GM21390 (cell line): ENCODE data around the gene LRRC23.

ENCODE experiments used
- ATAC-seq: cut with Tn5 transposase; IDR thresholded peaks from one replicate; pipeline ENCODE4 v1.9.1; 2021; ENCODE audit not compliant: unreplicated experiment

LRRC23 gene

GRCh38 chr12:6955108-6956020 lies 50.7 kb downstream of the LRRC23 start:
- no peak for ATAC-seq

- ATAC-seq = no peak
Observed at GRCh38 chr12:6956021-6956727, 51.6 kb downstream of the LRRC23 start.

- ATAC-seq = no peak
Observed at GRCh38 chr12:6957151-6957701, 52.6 kb downstream of the LRRC23 start.

- ATAC-seq = no peak
Observed at GRCh38 chr12:6957741-6958608, 53.4 kb downstream of the LRRC23 start.

- no peak for ATAC-seq
Observed at GRCh38 chr12:6958609-6959057, 54.0 kb downstream of the LRRC23 start.

GRCh38 chr12:6959058-6959804 lies 54.6 kb downstream of the LRRC23 start:
- peak; percentile 50 for ATAC-seq

- ATAC-seq = no peak
Observed at GRCh38 chr12:6959805-6960592, 55.4 kb downstream of the LRRC23 start.

- ATAC-seq = no peak
Observed at GRCh38 chr12:6960593-6961277, 56.1 kb downstream of the LRRC23 start.

GRCh38 chr12:6961278-6961694 lies 56.7 kb downstream of the LRRC23 start:
- no peak for ATAC-seq

- no peak for ATAC-seq
Observed at GRCh38 chr12:6961695-6962284, 57.2 kb downstream of the LRRC23 start.

GRCh38 chr12:6962285-6963015 lies 57.8 kb downstream of the LRRC23 start:
- no peak for ATAC-seq

- no peak for ATAC-seq
Observed at GRCh38 chr12:6963016-6963731, 58.6 kb downstream of the LRRC23 start.
